Measurements from ENCODE around the gene AOAH.

- TF ChIP-seq CTCF (IDR thresholded peaks at IDR 0.05; ENCODE audit: extremely low read depth in 1 of 2, insufficient read depth in 1 of 2, low read depth in 1 of 2, low read length in 2 of 2) (no peak), MAX (IDR thresholded peaks at IDR 0.05; ENCODE audit: insufficient read depth, insufficient read length) (no peak)
Observed at GRCh38 chr7:36549029-36549428, 175.3 kb downstream of the AOAH start.

Data from endothelial cell of umbilical vein (primary cell).